IMR-90 (cell line): Measurements from ENCODE around the gene S100A1. TPM values are rescaled to one million over a fixed set of nuclear protein-coding genes. Genes with fewer than 3 reads are reported as not detected.

Source experiments
- ATAC-seq: fragments of 200-7000 bp; cut with Tn5 transposase; 2 replicates; pipeline ENCODE4 v1.9.1; 2020; ENCODE audit warnings: low read depth, mild to moderate bottlenecking, moderate library complexity
- BruUV-seq: library from RNA; stranded (reverse); fragments of 400-500 nt; replicated peaks from 2 replicates; lab custom pipeline; 2021; lab: Mats Ljungman, UMichigan
- CTCF ChIA-PET: fragments of 300-600 bp; formaldehyde crosslinking; extraction: SDS; loops from one replicate; lab custom pipeline; 2021; ENCODE audit warnings: antibody characterized with exemption; lab: Yijun Ruan, JAX
- POLR2A ChIA-PET: fragments of 300-600 bp; sonication (Branson Sonifier 250); formaldehyde crosslinking; loops from one replicate; lab custom pipeline; 2022; ENCODE audit warnings: antibody characterized with exemption; ENCODE audit not compliant: unreplicated experiment; lab: Charles Lee
- DNase-seq: peaks from one replicate; pipeline ENCODE4 v3.0.0; 2013
- H2AFZ ChIP-seq: replicated peaks from 2 replicates; pipeline ENCODE3; 2013; ENCODE audit warnings: low read length, mild to moderate bottlenecking; ENCODE audit not compliant: poor library complexity
- H2AK5ac ChIP-seq: 2 replicates; pipeline ENCODE4 v1.6.1; 2013; ENCODE audit warnings: low read depth, low read length, inconsistent platforms
- H2AK9ac ChIP-seq: replicated peaks from 2 replicates; pipeline ENCODE3; 2013; ENCODE audit warnings: mild to moderate bottlenecking, low read depth, low read length, moderate library complexity; ENCODE audit not compliant: poor library complexity
- H2BK120ac ChIP-seq: 2 replicates; pipeline ENCODE4 v1.6.1; 2013; ENCODE audit warnings: low read depth, low read length, inconsistent platforms
- H2BK15ac ChIP-seq: 3 replicates; pipeline ENCODE4 v1.6.1; 2013; ENCODE audit warnings: low read depth, low read length, inconsistent platforms
- H2BK20ac ChIP-seq: 2 replicates; pipeline ENCODE4 v1.6.1; 2013; ENCODE audit warnings: low read depth, mild to moderate bottlenecking, inconsistent platforms, low read length, moderate library complexity
- H2BK5ac ChIP-seq: 2 replicates; pipeline ENCODE4 v1.6.1; 2013; ENCODE audit warnings: mild to moderate bottlenecking, low read depth, low read length, inconsistent platforms; ENCODE audit not compliant: poor library complexity, severe bottlenecking
- H3K14ac ChIP-seq: replicated peaks from 2 replicates; pipeline ENCODE4 v1.6.1; 2013; ENCODE audit warnings: low read depth, low read length, inconsistent platforms
- H3K18ac ChIP-seq: 2 replicates; pipeline ENCODE4 v1.6.1; 2013; ENCODE audit warnings: low read depth, low read length, control low read depth
- H3K23ac ChIP-seq: 2 replicates; pipeline ENCODE4 v1.6.1; 2013; ENCODE audit warnings: low read depth, low read length, inconsistent platforms
- H3K27ac ChIP-seq: 2 replicates; pipeline ENCODE4 v1.5.1; 2013; ENCODE audit warnings: mild to moderate bottlenecking, control low read depth, low read length; ENCODE audit not compliant: insufficient read depth
- H3K27me3 ChIP-seq: 2 replicates; pipeline ENCODE4 v1.6.1; 2013; ENCODE audit warnings: low read length; ENCODE audit not compliant: control insufficient read depth, insufficient read depth
- H3K36me3 ChIP-seq: 2 replicates; pipeline ENCODE4 v1.6.1; 2013; ENCODE audit warnings: low read length, mixed read lengths; ENCODE audit not compliant: control insufficient read depth, insufficient read depth
- H3K4ac ChIP-seq: 2 replicates; pipeline ENCODE4 v1.6.1; 2013; ENCODE audit warnings: low read depth, low read length, inconsistent platforms
- H3K4me1 ChIP-seq: 2 replicates; pipeline ENCODE4 v1.6.1; 2013; ENCODE audit warnings: low read length, mixed read lengths; ENCODE audit not compliant: control insufficient read depth, insufficient read depth
- H3K4me2 ChIP-seq: 2 replicates; pipeline ENCODE4 v1.6.1; 2013; ENCODE audit warnings: low read depth, mild to moderate bottlenecking, control low read depth, low read length, moderate library complexity
- H3K4me3 ChIP-seq: 2 replicates; pipeline ENCODE4 v1.5.1; 2013; ENCODE audit warnings: low read depth, mild to moderate bottlenecking, control low read depth, low read length, moderate library complexity; ENCODE audit not compliant: insufficient read depth
- H3K56ac ChIP-seq: 2 replicates; pipeline ENCODE4 v1.6.1; 2013; ENCODE audit warnings: low read length, inconsistent platforms; ENCODE audit not compliant: insufficient read depth; ENCODE audit errors: extremely low read depth
- H3K79me1 ChIP-seq, 2 experiments: 2 replicates each; pipeline ENCODE4 v1.6.1; 2013; ENCODE audit warnings: low read length in 2 of 2, inconsistent platforms in 1 of 2, low read depth in 1 of 2
- H3K9ac ChIP-seq: 2 replicates; pipeline ENCODE4 v1.6.1; 2013; ENCODE audit warnings: low read depth, low read length, control low read depth
- H3K9me1 ChIP-seq: 2 replicates; pipeline ENCODE4 v1.6.1; 2013; ENCODE audit warnings: low read length, inconsistent platforms; ENCODE audit not compliant: insufficient read depth
- H3K9me3 ChIP-seq: 2 replicates; pipeline ENCODE4 v1.6.1; 2013; ENCODE audit warnings: low read length; ENCODE audit not compliant: control insufficient read depth, insufficient read depth
- H4K20me1 ChIP-seq: 2 replicates; pipeline ENCODE4 v1.6.1; 2013; ENCODE audit warnings: low read length, inconsistent platforms; ENCODE audit not compliant: insufficient read depth
- H4K5ac ChIP-seq: 2 replicates; pipeline ENCODE4 v1.6.1; 2013; ENCODE audit warnings: mild to moderate bottlenecking, low read depth, low read length, control low read depth
- H4K8ac ChIP-seq, 2 experiments: 2 replicates each; pipeline ENCODE4 v1.6.1; 2013; ENCODE audit warnings: low read depth in 2 of 2, low read length in 2 of 2, control low read depth in 1 of 2, inconsistent platforms in 1 of 2
- H4K91ac ChIP-seq: 2 replicates; pipeline ENCODE4 v1.6.1; 2013; ENCODE audit warnings: low read depth, low read length, inconsistent platforms; ENCODE audit not compliant: insufficient read depth
- BHLHE40 ChIP-seq: fragments of 150-350 bp; IDR thresholded peaks from 2 replicates; pipeline ENCODE4 v1.6.1; 2016; ENCODE audit warnings: mild to moderate bottlenecking, low read depth, low read length
- CHD1 ChIP-seq: IDR thresholded peaks from 2 replicates; pipeline ENCODE4 v1.6.1; 2012; ENCODE audit warnings: low read depth, low read length, improper control_type of control experiment
- CTCF ChIP-seq: conservative IDR thresholded peaks from 2 replicates; pipeline ENCODE4 v1.5.1; 2012; ENCODE audit warnings: mild to moderate bottlenecking, low read depth, low read length, improper control_type of control experiment
- MAFK ChIP-seq: IDR thresholded peaks from 2 replicates; pipeline ENCODE4 v1.6.1; 2012; ENCODE audit warnings: low read depth, low read length, improper control_type of control experiment
- MAZ ChIP-seq: IDR thresholded peaks from 2 replicates; pipeline ENCODE4 v1.6.1; 2012; ENCODE audit warnings: low read depth, mild to moderate bottlenecking, low read length, improper control_type of control experiment, moderate library complexity, borderline replicate concordance
- MXI1 ChIP-seq: IDR thresholded peaks from 2 replicates; pipeline ENCODE4 v1.6.1; 2012; ENCODE audit warnings: low read depth, mild to moderate bottlenecking, low read length, moderate library complexity, borderline replicate concordance
- POLR2A ChIP-seq: IDR thresholded peaks from 2 replicates; pipeline ENCODE4 v1.6.1; 2012; ENCODE audit warnings: mild to moderate bottlenecking, low read depth, low read length
- RCOR1 ChIP-seq: IDR thresholded peaks from 2 replicates; pipeline ENCODE4 v1.6.1; 2012; ENCODE audit warnings: mild to moderate bottlenecking, low read length, improper control_type of control experiment; ENCODE audit not compliant: insufficient replicate concordance
- RFX5 ChIP-seq: IDR thresholded peaks from 2 replicates; pipeline ENCODE4 v1.8.0; 2012; ENCODE audit warnings: low read depth, mild to moderate bottlenecking, low read length, moderate library complexity
- SMC3 ChIP-seq: fragments of 150-350 bp; IDR thresholded peaks from 2 replicates; pipeline ENCODE4 v1.6.1; 2016; ENCODE audit warnings: low read depth, mild to moderate bottlenecking, antibody characterized with exemption, low read length, moderate library complexity
- USF2 ChIP-seq: fragments of 150-350 bp; IDR thresholded peaks from 2 replicates; pipeline ENCODE4 v1.6.1; 2017; ENCODE audit warnings: mild to moderate bottlenecking, antibody characterized with exemption, low read length, low read depth
- WGBS, 2 experiments: methylation state at CpG; one replicate each; pipeline versions ENCODE4 v1.1.5 to v1.1.7; 2013; ENCODE audit warnings: missing lambda C conversion rate in 2 of 2; ENCODE audit not compliant: insufficient read length in 1 of 2; ENCODE audit errors: extremely low coverage in 2 of 2; 5-methylcytosine and 5-hydroxymethylcytosine counted together
- dilution Hi-C: fragments of 300-500 bp; cut with HindIII; formaldehyde crosslinking; loops from one replicate; pipeline ENCODE4 v1.14.3; 2018; ENCODE audit warnings: low sequenced_read_pairs; ENCODE audit not compliant: unreplicated experiment
- in situ Hi-C: fragments of 300-500 bp; cut with MboI; formaldehyde crosslinking; loops from 3 replicates; pipeline ENCODE4 v1.14.3; 2019; ENCODE audit warnings: low sequenced_read_pairs, inconsistent platforms, mixed read lengths
- intact Hi-C: fragments of 100-400 bp; cut with micrococcal nuclease; formaldehyde crosslinking; loops from 2 replicates; pipeline ENCODE4 v1.10.0; 2022
- polyA plus RNA-seq, 3 experiments: library from polyadenylated mRNA; depleted of rRNA; stranded (reverse); fragments of >200 nt; gene quantifications; 2 replicates each; pipeline ENCODE4 v1.2.3, GENCODE V29; 2012; ENCODE audit warnings: low replicate concordance in 1 of 3
- total RNA-seq: library from RNA; depleted of rRNA; stranded (reverse); fragments of >200 nt; gene quantifications from 2 replicates; pipeline ENCODE4 v1.2.3, GENCODE V29; 2012
- TF ChIP-seq, protein P1 (sequence below): fragments of 150-350 bp; IDR thresholded peaks from 2 replicates; pipeline ENCODE4 v1.6.1; 2016; ENCODE audit warnings: low read depth, mild to moderate bottlenecking, low read length, moderate library complexity, borderline replicate concordance

Gene S100A1
- total and polyA plus RNA-seq, 2 of the 4 experiments (the other 2 are of a cell fraction), result 0.18 to 0.29 TPM

GRCh38 chr1:153638261-153638660 lies 10.0 kb downstream of the S100A1 start:
- no peak overlapping the region for H3K4me3 ChIP-seq

More at GRCh38 chr1:153638261-153638660, 10.0 kb downstream of the S100A1 start:
- Histone ChIP-seq H2BK5ac (no peak overlapping the region), H2AK5ac (no peak overlapping the region), H2BK20ac (no peak overlapping the region), H3K4ac (no peak overlapping the region), H4K8ac (no peak overlapping the region), H2AK9ac (no peak overlapping the region), H3K27ac (no peak overlapping the region), H3K9ac (no peak overlapping the region), H2BK120ac (no peak overlapping the region), H3K9me3 (no peaks in the 10 kb centered on the region), H3K56ac (no peak overlapping the region), H3K79me1 (peaks cover 47 to 72% of the 10 kb centered on the region in 2 experiments), H3K36me3 (peaks cover 53% of the 10 kb centered on the region), H4K20me1 (peaks cover 35% of the 10 kb centered on the region), H4K91ac (no peak overlapping the region), H2BK15ac (no peak overlapping the region), H3K4me1 (peaks cover under 1% of the 10 kb centered on the region), H3K27me3 (no peaks in the 10 kb centered on the region), H3K4me2 (no peak overlapping the region), H2AFZ (no peak overlapping the region), H4K5ac (no peak overlapping the region), H3K9me1 (0 out of 2 replicates have a peak, but pooled peaks cover 5% of the 10 kb centered on the region), H3K14ac (no peak overlapping the region), H3K23ac (no peak overlapping the region), H3K18ac (no peak overlapping the region)
- ChIA-PET POLR2A (interaction anchor here (0.9 kb wide), 1 partner anchor 11 kb away, joined by 3 read pairs; the partner anchor contains the start of gene S100A13), CTCF (no interaction called here)
- in situ Hi-C loops, result no loop called here
- dilution Hi-C loops, result no loop called here
- ATAC-seq (no peak), DNase-seq (no peak)
- no TSS peak for BruUV-seq
- TF ChIP-seq POLR2A (no peak), MAFK (no peak), RFX5 (no peak), USF2 (no peak), CHD1 (no peak), MXI1 (no peak), BHLHE40 (no peak), RCOR1 (no peak), MAZ (no peak), CTCF (no peak), SMC3 (no peak)
- TF ChIP-seq, protein P1, sequence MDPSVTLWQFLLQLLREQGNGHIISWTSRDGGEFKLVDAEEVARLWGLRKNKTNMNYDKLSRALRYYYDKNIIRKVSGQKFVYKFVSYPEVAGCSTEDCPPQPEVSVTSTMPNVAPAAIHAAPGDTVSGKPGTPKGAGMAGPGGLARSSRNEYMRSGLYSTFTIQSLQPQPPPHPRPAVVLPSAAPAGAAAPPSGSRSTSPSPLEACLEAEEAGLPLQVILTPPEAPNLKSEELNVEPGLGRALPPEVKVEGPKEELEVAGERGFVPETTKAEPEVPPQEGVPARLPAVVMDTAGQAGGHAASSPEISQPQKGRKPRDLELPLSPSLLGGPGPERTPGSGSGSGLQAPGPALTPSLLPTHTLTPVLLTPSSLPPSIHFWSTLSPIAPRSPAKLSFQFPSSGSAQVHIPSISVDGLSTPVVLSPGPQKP, result no peak
- 92% methylated on average over 6 of the region's 6 CpGs; no CpG with 5 or more reads in 1 of the 2 experiments for WGBS, 2 experiments
- intact Hi-C loops, result no loop called here
